HepG2 (cell line): ENCODE results near the gene P2RY6. TPM values are rescaled to one million over a fixed set of nuclear protein-coding genes. Genes with fewer than 3 reads are reported as not detected.

Experiments
- BCLAF1 ChIP-seq: fragments of 450-650 bp; IDR thresholded peaks from 2 replicates; pipeline ENCODE4 v1.6.1; 2017; ENCODE audit warnings: mild to moderate bottlenecking
- CHCHD3 ChIP-seq: sonication (generic); formaldehyde crosslinking; IDR thresholded peaks from 2 replicates; pipeline ENCODE4 v1.8.0; 2022; ENCODE audit warnings: mild to moderate bottlenecking, missing genetic modification reagents, moderate library complexity
- HDAC6 ChIP-seq: fragments of 200-600 bp; sonication (generic); IDR thresholded peaks from 2 replicates; pipeline ENCODE4 v1.7.0; 2017; ENCODE audit warnings: mild to moderate bottlenecking, antibody characterized with exemption, low read length, low read depth
- HNRNPH1 ChIP-seq: fragments of 200-400 bp; formaldehyde crosslinking; optimal IDR thresholded peaks from 2 replicates; pipeline ENCODE3; 2017; ENCODE audit warnings: mild to moderate bottlenecking, low read depth, low read length
- KMT2A ChIP-seq: sonication (generic); formaldehyde crosslinking; IDR thresholded peaks from 2 replicates; pipeline ENCODE4 v1.4.0; 2020; ENCODE audit warnings: missing genetic modification reagents
- MXD1 ChIP-seq: sonication (generic); formaldehyde crosslinking; IDR thresholded peaks from 2 replicates; pipeline ENCODE4 v1.4.0; 2020; ENCODE audit warnings: mild to moderate bottlenecking, missing genetic modification reagents
- NFE2 ChIP-seq: sonication (generic); formaldehyde crosslinking; IDR thresholded peaks from 2 replicates; pipeline ENCODE4 v1.4.0; 2020; ENCODE audit warnings: missing genetic modification reagents
- NFIB ChIP-seq: sonication (generic); formaldehyde crosslinking; IDR thresholded peaks from 2 replicates; pipeline ENCODE4 v1.9.0; 2021; ENCODE audit warnings: missing genetic modification reagents, mild to moderate bottlenecking, borderline replicate concordance
- PREB ChIP-seq: sonication (generic); formaldehyde crosslinking; IDR thresholded peaks from 2 replicates; pipeline ENCODE4 v1.4.0; 2020; ENCODE audit warnings: missing genetic modification reagents
- RFXAP ChIP-seq: sonication (generic); formaldehyde crosslinking; IDR thresholded peaks from 2 replicates; pipeline ENCODE4 v1.4.0; 2020; ENCODE audit warnings: missing genetic modification reagents, borderline replicate concordance
- ZBED4 ChIP-seq: sonication (generic); formaldehyde crosslinking; IDR thresholded peaks from 2 replicates; pipeline ENCODE4 v1.4.0; 2020; ENCODE audit warnings: missing genetic modification reagents, borderline replicate concordance
- ZC3H4 ChIP-seq: sonication (generic); formaldehyde crosslinking; IDR thresholded peaks from 2 replicates; pipeline ENCODE4 v1.4.0; 2020; ENCODE audit warnings: missing genetic modification reagents, borderline replicate concordance
- ZFP37 ChIP-seq: sonication (generic); formaldehyde crosslinking; IDR thresholded peaks from 2 replicates; pipeline ENCODE4 v1.4.0; 2020; ENCODE audit warnings: missing genetic modification reagents, borderline replicate concordance
- ZNF225 ChIP-seq: sonication (generic); formaldehyde crosslinking; IDR thresholded peaks from 2 replicates; pipeline ENCODE4 v1.4.0; 2020; ENCODE audit warnings: mild to moderate bottlenecking, missing genetic modification reagents
- ZNF230 ChIP-seq: sonication (generic); formaldehyde crosslinking; IDR thresholded peaks from 2 replicates; pipeline ENCODE4 v1.4.0; 2020; ENCODE audit warnings: mild to moderate bottlenecking, missing genetic modification reagents
- ZNF280D ChIP-seq: sonication (generic); formaldehyde crosslinking; IDR thresholded peaks from 2 replicates; pipeline ENCODE4 v1.5.1; 2020; ENCODE audit warnings: mild to moderate bottlenecking, missing genetic modification reagents
- polyA plus RNA-seq, 8 experiments: library from polyadenylated mRNA; depleted of rRNA in 3 of 8; stranded (reverse) in 7 of 8; unstranded in 1 of 8; fragments of >200 nt; fragmentation: Illumina TruSeq in 4 of 8; extraction: Trizol in 4 of 8; gene quantifications; 2 replicates each; pipeline versions ENCODE4 v1.2.1 to v1.2.3, GENCODE V29; 2011 to 2016; ENCODE audit warnings: low read depth in 4 of 8, missing spikeins in 1 of 8, mixed read lengths in 1 of 8; ENCODE audit not compliant: insufficient read depth in 1 of 8
- total RNA-seq, 5 experiments: library from RNA; depleted of rRNA; stranded (reverse); fragments of >200 nt; fragmentation: Illumina TruSeq; extraction: Trizol; gene quantifications; 2 replicates each; pipeline ENCODE4 v1.2.3, GENCODE V29; 2016; ENCODE audit warnings: low read depth in 1 of 5

P2RY6 gene
- total and polyA plus RNA-seq, 2 of the 13 experiments (the other 11 are each of a cell fraction or from before 2014, with no cell fraction given): 0.09 to 0.29 TPM

- no peak for TF ChIP-seq BCLAF1
- no peak for TF ChIP-seq HNRNPH1
- no peak for TF ChIP-seq MXD1 (CRISPR knock-in tag)
- TF ChIP-seq PREB (CRISPR knock-in tag): no peak
- no peak for TF ChIP-seq HDAC6
- 0 out of 2 replicates have a peak, but pooled peaks have one; percentile 41 for TF ChIP-seq ZNF230 (CRISPR knock-in tag)
- TF ChIP-seq NFE2 (CRISPR knock-in tag): no peak
- 0 out of 2 replicates have a peak, but pooled peaks have one; percentile 71 for TF ChIP-seq ZFP37
- peak; percentile 60; the same call in 1 of the 2 replicates for TF ChIP-seq KMT2A
- TF ChIP-seq RFXAP (CRISPR knock-in tag): peak; percentile 77
- no peak for TF ChIP-seq ZNF225 (CRISPR knock-in tag)
- no peak for TF ChIP-seq CHCHD3
- no peak for TF ChIP-seq ZBED4 (CRISPR knock-in tag)
- no peak for TF ChIP-seq ZNF280D
- TF ChIP-seq ZC3H4: no peak; the same call in 1 of the 2 replicates
- no peak for TF ChIP-seq NFIB
Measured at GRCh38 chr11:73308961-73309919, 37.1 kb downstream of the P2RY6 start (continued).
